Mammary epithelial cell (primary cell): Measurements from ENCODE around the gene EVPLL.

ENCODE experiments used
- EZH2 ChIP-seq: IDR thresholded peaks from 2 replicates; pipeline ENCODE4 v1.6.1; 2012; ENCODE audit warnings: low read length, inconsistent platforms, borderline replicate concordance
- TF ChIP-seq, protein P1 (sequence below), 2 donors: IDR thresholded peaks in 1 of 2; conservative IDR thresholded peaks in 1 of 2; 2 replicates each; pipeline ENCODE4 v1.5.1; 2011 to 2012; ENCODE audit warnings: inconsistent platforms in 2 of 2, low read length in 2 of 2, mild to moderate bottlenecking in 2 of 2, control low read depth in 1 of 2, low read depth in 1 of 2; ENCODE audit not compliant: insufficient read depth in 1 of 2; ENCODE audit errors: extremely low read depth in 1 of 2

DNA sequence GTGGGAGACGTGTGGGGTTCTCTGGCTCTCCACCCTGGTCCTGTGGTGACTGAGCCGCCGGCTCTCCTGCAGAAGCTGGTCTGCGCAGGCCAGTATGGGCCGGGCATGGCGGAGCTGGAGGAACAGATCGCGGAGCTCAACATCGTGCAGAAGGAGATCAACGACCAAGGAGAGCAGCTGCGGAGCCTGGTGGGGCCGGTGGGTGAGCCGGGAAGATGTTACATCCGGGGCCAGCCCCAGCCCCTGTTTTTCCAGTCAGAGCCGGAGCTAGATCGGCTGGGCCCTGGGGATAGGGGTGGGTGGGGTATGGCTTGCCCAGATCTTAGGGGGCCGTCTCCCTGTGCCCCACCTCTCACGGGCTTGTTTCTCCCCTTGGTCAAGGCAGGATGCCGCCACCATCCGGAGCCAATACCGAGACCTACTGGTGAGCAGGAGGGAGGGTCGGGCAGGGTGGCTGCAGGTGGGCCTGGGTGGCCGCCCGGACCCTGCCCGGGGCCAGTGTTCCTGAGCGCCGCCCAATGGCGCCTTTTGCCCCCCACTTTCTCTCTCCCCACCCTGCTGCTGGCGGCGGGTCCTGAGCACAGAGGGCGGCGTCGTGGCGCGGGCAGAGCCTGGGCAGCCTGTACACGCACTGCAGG lies 5.0 kb downstream of the EVPLL start:
- TF ChIP-seq, protein P1, sequence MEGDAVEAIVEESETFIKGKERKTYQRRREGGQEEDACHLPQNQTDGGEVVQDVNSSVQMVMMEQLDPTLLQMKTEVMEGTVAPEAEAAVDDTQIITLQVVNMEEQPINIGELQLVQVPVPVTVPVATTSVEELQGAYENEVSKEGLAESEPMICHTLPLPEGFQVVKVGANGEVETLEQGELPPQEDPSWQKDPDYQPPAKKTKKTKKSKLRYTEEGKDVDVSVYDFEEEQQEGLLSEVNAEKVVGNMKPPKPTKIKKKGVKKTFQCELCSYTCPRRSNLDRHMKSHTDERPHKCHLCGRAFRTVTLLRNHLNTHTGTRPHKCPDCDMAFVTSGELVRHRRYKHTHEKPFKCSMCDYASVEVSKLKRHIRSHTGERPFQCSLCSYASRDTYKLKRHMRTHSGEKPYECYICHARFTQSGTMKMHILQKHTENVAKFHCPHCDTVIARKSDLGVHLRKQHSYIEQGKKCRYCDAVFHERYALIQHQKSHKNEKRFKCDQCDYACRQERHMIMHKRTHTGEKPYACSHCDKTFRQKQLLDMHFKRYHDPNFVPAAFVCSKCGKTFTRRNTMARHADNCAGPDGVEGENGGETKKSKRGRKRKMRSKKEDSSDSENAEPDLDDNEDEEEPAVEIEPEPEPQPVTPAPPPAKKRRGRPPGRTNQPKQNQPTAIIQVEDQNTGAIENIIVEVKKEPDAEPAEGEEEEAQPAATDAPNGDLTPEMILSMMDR (conservative IDR thresholded peaks at IDR 0.05 in 1 of 2, IDR thresholded peaks at IDR 0.05 in 1 of 2; ENCODE audit: extremely low read depth in 1 of 2, insufficient read depth in 1 of 2, low read depth in 1 of 2, low read length in 2 of 2): no peak
- no peak for TF ChIP-seq EZH2
